GM18511 (cell line): ENCODE data around the gene TNFAIP8.
"Not testable (repeated sequence)": the region's sequence is repeated elsewhere in the genome, so short reads cannot be mapped to it uniquely, and the experiment has no call there.

Experiments
- ATAC-seq: cut with Tn5 transposase; IDR thresholded peaks from one replicate; pipeline ENCODE4 v1.9.1; 2021; ENCODE audit warnings: mild to moderate bottlenecking, moderate library complexity; ENCODE audit not compliant: unreplicated experiment

Gene TNFAIP8

GRCh38 chr5:119412279-119413227, 56.7 kb downstream of the TNFAIP8 start:
- no peak for ATAC-seq

GRCh38 chr5:119414124-119414734, 58.4 kb downstream of the TNFAIP8 start:
- peak; percentile 33 for ATAC-seq

- ATAC-seq: no peak
Observed at GRCh38 chr5:119417891-119418605, 62.2 kb downstream of the TNFAIP8 start.

- ATAC-seq: peak; percentile 61
Observed at GRCh38 chr5:119418606-119419100, 62.8 kb downstream of the TNFAIP8 start.

- no peak for ATAC-seq
Observed at GRCh38 chr5:119420169-119420568, 64.3 kb downstream of the TNFAIP8 start.

GRCh38 chr5:119426057-119426456, 70.2 kb downstream of the TNFAIP8 start:
- no peak for ATAC-seq

DNA sequence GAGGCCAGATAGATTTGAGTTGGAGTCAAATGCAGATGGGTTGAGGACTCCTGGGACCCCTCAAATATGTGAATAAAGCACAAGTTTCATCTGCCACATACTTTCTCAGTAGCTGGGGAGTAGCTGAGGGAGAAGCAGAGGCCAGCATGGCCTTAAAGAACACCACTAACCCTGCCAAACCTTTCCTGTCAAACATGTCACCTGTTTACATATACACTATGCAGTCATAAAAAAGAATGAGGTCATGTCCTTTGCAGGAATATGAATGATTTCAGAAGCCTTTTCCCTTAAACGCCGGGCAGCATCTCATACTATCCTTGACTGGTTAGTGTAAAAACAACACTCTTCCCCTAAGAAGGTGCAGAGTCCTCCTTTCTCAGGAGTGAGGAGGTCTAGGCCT, 71.2 kb downstream of the TNFAIP8 start:
- ATAC-seq: no peak

DNA sequence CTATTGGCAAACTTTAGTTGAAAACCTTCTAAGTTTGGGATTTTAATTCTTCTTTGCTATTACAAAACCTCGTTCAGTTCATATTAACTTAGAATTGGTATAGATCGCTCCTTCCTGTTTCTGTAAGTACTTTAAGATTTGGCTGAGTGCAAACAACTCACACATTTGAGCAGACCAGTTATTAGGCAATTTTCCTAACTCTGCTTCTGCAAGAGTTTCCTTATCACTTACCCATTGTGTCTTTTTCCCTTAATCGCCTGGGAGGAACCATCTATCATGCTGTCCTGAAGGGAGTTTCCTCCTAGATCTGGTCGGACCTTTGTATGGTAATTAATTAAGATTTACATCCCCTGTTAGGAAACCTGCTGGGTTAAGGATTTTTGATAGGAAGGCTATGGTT, 71.8 kb downstream of the TNFAIP8 start:
- not testable (repeated sequence) for ATAC-seq

GRCh38 chr5:119428166-119428565, 72.3 kb downstream of the TNFAIP8 start:
- not testable (repeated sequence) for ATAC-seq

- not testable (repeated sequence) for ATAC-seq
Observed at GRCh38 chr5:119428574-119428973, 72.8 kb downstream of the TNFAIP8 start.

GRCh38 chr5:119432674-119433237, 76.9 kb downstream of the TNFAIP8 start:
- ATAC-seq: not testable (repeated sequence)

GRCh38 chr5:119435436-119436132, 79.8 kb downstream of the TNFAIP8 start:
- peak; percentile 84 for ATAC-seq

DNA sequence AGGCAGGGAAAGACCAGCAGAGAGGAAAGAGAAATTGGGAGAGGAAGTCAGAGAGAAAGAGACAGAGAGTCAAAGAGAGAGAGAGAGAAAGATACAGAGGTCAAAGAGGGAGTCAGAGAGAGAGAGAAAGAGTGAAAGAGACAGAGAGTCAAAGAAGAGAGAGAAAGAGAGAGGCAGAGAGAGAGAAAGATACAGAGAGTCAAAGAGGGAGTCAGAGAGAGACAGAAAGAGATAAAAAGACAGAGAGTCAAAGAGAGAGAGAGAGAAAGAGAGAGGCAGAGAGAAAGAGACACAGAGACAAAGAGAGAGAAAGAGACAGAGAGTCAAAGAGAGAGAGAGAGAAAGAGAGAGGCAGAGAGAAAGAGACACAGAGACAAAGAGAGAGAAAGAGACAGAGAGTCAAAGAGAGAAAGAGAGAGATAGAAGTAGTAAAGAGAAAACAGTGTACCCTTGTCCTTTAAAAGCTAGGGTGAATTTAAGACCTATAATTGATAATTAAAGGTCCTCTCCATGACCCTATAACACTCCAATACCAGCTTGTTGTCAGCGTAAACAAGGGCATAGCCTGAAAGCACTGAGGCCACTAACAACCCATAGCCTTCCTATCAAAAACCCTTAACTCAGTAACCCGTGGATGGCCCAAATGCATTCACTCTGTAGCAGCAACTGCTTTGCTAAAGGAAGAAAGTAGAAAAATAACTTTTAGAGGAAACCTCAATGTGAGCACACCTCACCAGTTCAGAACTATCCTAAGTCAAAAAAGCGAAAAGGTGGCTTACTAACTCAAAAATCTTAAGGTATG, 82.2 kb downstream of the TNFAIP8 start:
- ATAC-seq: not testable (repeated sequence)

GRCh38 chr5:119438587-119438917, 82.7 kb downstream of the TNFAIP8 start:
- ATAC-seq: not testable (repeated sequence)

GRCh38 chr5:119439140-119439631, 83.4 kb downstream of the TNFAIP8 start:
- ATAC-seq: peak; percentile 65

DNA sequence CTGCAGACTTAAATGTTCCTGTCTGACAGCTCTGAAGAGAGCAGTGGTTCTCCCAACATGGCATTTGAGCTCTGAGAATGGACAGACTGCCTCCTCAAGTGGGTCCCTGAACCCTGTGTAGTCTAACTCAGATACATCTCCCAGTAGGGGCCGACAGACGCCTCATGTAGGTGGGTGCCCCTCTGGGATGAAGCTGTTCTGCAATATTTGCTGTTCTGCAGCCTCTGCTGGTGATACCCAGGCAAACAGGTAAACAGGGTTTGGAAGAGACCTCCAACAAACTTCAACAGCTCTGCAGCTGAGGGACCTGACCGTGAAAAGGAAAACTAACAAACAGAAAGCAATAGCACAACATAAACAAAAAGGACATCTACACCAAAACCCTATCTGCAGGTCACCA, 83.8 kb downstream of the TNFAIP8 start:
- ATAC-seq: peak; percentile 24

- ATAC-seq: not testable (repeated sequence)
Observed at GRCh38 chr5:119444643-119445042, 88.8 kb downstream of the TNFAIP8 start.

DNA sequence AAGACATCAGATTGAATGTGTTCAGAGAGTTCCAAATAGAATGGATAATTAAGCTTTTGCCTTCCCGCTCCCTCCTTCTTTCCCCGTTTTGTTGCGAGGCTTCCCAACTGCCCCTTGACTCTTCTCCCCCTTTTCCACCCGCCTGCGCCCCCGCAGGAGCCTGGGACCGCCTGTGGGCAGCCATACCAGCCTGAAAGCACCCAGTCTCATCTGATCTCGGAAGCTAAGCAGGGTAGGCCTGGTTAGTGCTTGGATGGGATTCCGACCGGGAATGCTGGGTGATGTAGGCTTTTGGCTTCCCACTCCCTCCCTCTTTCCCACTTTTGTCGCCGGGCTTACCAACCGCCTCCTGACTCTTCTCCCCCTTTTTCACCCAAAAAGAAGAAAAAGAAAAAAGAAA, 89.7 kb downstream of the TNFAIP8 start:
- no peak for ATAC-seq
